ENCODE measurements around the gene ERMN.
"Not testable (repeated sequence)": the region's sequence is repeated elsewhere in the genome, so short reads cannot be mapped to it uniquely, and the experiment has no call there.

ERMN gene

DNA sequence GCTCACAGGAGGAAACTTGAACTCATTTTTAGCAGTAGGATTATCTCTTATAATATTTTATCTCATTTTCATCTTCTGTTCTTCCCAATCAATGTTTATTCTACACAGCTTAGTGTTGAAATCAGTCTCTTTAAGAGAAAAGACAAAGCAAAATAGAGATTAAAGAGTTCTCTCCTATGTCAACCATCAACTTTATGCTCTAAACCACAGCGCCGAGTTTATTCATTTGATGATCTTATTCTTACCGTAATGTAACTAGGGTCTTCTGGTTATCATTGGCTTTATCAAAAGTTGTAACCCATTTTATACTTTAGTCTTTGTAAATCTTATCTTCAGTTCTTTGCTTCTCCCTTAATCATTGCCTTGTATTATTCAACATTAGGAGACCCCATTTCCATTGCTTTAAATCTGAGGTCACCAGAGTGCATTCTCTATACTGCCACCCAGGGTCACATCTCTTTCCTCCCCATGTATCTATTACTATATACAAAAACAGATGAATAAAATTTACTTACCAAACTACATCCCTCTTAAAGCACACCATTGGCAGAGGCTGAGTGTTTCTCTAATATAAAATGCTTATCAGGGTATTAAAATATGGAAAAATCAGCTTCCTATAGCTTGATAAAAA, 22.8 kb upstream of the ERMN start:
- TF ChIP-seq, protein P1, sequence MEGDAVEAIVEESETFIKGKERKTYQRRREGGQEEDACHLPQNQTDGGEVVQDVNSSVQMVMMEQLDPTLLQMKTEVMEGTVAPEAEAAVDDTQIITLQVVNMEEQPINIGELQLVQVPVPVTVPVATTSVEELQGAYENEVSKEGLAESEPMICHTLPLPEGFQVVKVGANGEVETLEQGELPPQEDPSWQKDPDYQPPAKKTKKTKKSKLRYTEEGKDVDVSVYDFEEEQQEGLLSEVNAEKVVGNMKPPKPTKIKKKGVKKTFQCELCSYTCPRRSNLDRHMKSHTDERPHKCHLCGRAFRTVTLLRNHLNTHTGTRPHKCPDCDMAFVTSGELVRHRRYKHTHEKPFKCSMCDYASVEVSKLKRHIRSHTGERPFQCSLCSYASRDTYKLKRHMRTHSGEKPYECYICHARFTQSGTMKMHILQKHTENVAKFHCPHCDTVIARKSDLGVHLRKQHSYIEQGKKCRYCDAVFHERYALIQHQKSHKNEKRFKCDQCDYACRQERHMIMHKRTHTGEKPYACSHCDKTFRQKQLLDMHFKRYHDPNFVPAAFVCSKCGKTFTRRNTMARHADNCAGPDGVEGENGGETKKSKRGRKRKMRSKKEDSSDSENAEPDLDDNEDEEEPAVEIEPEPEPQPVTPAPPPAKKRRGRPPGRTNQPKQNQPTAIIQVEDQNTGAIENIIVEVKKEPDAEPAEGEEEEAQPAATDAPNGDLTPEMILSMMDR (IDR thresholded peaks at IDR 0.05; ENCODE audit: insufficient read depth, low read length, poor library complexity, severe bottlenecking) = no peak
- DNase-seq (ENCODE audit: extremely low read depth, insufficient read length) = no peak

DNA sequence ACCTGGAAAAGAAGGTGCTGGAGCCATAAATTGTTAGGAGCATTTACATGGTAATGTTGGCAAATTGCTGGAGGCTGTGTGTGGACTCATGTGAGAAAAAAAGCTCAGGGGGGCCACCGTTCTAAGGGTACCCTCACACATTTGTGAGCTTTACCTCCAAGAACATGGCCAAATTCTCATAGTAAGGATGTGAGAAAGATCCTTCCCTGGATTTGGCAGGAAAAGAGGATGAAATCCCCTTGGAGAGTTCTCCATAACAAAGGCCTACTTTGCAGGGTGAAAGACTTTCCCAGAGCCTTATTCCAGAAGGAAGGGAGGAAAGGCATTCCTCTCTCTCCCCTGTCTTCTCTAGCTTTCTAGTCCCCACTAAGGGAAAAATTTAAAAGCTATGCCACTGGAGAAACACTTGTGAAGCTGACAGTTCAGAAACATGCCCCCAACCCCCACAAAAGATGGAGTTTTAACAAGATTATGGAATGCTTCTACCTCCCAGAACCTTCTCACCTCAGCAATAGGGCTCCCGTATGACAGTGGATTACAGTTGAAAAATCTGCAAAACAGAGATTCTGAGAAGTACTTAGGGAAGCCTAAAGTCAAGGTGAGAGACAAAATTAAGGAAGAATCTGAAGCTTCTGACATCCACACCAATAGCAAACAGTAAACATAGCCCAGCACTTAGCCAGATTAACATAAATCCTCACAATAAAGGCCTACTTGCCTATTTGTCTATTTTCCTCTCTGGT, 20.2 kb upstream of the ERMN start:
- no peaks in the 10 kb centered on the region for H3K36me3 ChIP-seq (ENCODE audit: control insufficient read depth, insufficient read depth, low read length)
- H3K27me3 ChIP-seq (replicated peaks; ENCODE audit: control insufficient read depth, insufficient read depth, low read length) = no peaks in the 10 kb centered on the region
- TF ChIP-seq, protein P1 (IDR thresholded peaks at IDR 0.05; ENCODE audit: insufficient read depth, low read length, poor library complexity, severe bottlenecking) = no peak
- no peak overlapping the region for H3K4me3 ChIP-seq (replicated peaks; ENCODE audit: low read depth, low read length)
- no peak for DNase-seq (ENCODE audit: extremely low read depth, insufficient read length)

More for the DNA sequence above, 22.8 kb upstream of the ERMN start:
- Histone ChIP-seq H3K4me3 (replicated peaks; ENCODE audit: low read depth, low read length) (no peak overlapping the region), H3K36me3 (ENCODE audit: control insufficient read depth, insufficient read depth, low read length) (no peaks in the 10 kb centered on the region), H3K27me3 (replicated peaks; ENCODE audit: control insufficient read depth, insufficient read depth, low read length) (no peaks in the 10 kb centered on the region)

DNA sequence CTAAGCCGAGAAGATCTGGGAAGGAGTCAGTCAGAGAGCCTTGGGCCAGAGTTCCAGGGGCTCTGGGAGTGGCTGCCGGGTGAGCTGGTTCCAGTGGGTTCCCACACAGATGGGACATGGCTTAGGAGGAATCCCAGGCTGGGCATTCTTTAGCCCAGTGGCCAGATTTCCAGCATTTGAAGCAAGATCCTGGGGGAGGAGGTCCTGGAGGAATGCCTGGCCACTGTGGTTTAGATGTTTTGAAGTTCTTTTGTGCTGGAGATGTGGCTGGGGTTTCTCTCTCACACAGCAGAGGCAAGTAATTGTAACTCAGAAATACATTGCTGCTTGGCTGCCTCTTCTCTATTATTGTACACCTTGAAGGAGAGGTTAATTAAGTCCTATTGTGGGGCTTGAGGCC, 15.8 kb upstream of the ERMN start:
- DNase-seq (ENCODE audit: extremely low read depth, insufficient read length); H3K4me3 ChIP-seq (replicated peaks; ENCODE audit: low read depth, low read length); H3K27me3 ChIP-seq (replicated peaks; ENCODE audit: control insufficient read depth, insufficient read depth, low read length); H3K36me3 ChIP-seq (ENCODE audit: control insufficient read depth, insufficient read depth, low read length): not testable (repeated sequence)

DNA sequence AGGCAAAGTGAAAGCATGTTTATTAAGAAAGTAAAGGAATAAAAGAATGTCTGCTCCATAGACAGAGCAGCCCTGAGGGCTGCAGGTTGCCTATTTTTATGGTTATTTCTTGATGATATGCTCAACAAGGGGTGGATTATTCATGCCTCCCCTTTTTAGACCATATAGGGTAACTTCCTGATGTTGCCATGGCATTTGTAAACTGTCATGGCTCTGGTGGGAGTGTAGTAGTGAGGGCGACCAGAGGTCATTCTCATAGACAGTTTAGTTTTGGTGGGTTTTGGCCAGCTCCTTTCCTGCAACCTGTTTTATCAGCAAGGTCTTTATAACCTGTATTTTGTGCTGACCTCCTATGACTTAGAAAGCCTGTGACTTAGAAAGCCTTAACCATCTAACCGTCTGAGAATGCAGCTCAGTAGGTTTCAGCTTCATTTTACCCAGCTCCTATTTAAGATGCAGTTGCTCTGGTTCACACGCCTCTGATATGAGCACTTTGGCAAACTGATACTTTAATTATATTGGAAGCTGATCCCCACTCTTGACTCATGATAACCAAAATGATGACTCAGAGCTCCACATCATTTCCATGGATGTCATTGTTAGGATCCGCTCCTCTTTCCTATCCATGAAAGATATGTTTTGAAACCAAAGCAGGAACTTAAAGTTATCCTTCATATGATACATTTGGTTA, 14.5 kb upstream of the ERMN start:
- TF ChIP-seq, protein P1 (IDR thresholded peaks at IDR 0.05; ENCODE audit: insufficient read depth, low read length, poor library complexity, severe bottlenecking) = no peak
- H3K36me3 ChIP-seq (ENCODE audit: control insufficient read depth, insufficient read depth, low read length) = no peaks in the 10 kb centered on the region
- no peak for DNase-seq (ENCODE audit: extremely low read depth, insufficient read length)

DNA sequence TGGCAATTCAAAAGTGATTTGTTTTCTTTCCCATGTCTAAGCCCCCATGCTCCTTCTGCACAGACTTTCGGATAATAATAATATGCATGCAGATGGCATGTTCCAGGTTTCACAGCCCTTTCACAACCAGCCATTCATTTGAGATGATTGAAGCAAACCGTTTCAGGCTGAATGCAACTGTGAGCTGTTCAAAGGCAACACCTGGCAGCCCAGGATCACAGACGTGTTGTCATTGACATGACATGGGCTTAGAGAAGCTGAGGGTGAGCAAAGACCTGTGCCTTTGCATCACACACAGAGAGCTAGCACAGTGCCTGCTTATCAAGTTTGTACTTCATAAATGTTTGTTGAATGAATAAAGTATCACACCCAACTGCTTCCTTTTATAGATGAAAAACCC, 12.4 kb upstream of the ERMN start:
- Histone ChIP-seq H3K27me3 (replicated peaks; ENCODE audit: control insufficient read depth, insufficient read depth, low read length) (no peaks in the 10 kb centered on the region), H3K4me3 (replicated peaks; ENCODE audit: low read depth, low read length) (no peak overlapping the region), H3K36me3 (ENCODE audit: control insufficient read depth, insufficient read depth, low read length) (no peaks in the 10 kb centered on the region)
- TF ChIP-seq, protein P1 (IDR thresholded peaks at IDR 0.05; ENCODE audit: insufficient read depth, low read length, poor library complexity, severe bottlenecking) = no peak
- no peak for DNase-seq (ENCODE audit: extremely low read depth, insufficient read length)

More for the DNA sequence above, 14.5 kb upstream of the ERMN start:
- Histone ChIP-seq H3K4me3 (replicated peaks; ENCODE audit: low read depth, low read length) (no peak overlapping the region), H3K27me3 (replicated peaks; ENCODE audit: control insufficient read depth, insufficient read depth, low read length) (no peaks in the 10 kb centered on the region)

Data from GM06990 (cell line).